NCI-H1436 (cell line): ENCODE data around the gene UNC80.

ENCODE experiments used
- DNase-seq: peaks from one replicate; lab custom pipeline; 2025; lab: John Stamatoyannopoulos, UW

UNC80 gene

GRCh38 chr2:209908511-209908910 lies 136.9 kb downstream of the UNC80 start:
- no peak for DNase-seq

GRCh38 chr2:209911486-209911885 lies 139.9 kb downstream of the UNC80 start:
- no peak for DNase-seq

- DNase-seq: no peak
These were observed 142.2 kb downstream of the UNC80 start for GRCh38 chr2:209913786-209914345.

- DNase-seq: no peak
These were observed 145.6 kb downstream of the UNC80 start for GRCh38 chr2:209917154-209917771.

- DNase-seq: no peak
These were observed 146.6 kb downstream of the UNC80 start for GRCh38 chr2:209918251-209918650.

- no peak for DNase-seq
These were observed 150.5 kb downstream of the UNC80 start for GRCh38 chr2:209922116-209922515.

GRCh38 chr2:209929369-209929768 lies 157.7 kb downstream of the UNC80 start:
- no peak for DNase-seq

GRCh38 chr2:209933499-209934483 lies 162.2 kb downstream of the UNC80 start:
- no peak for DNase-seq

- no peak for DNase-seq
These were observed 164.6 kb downstream of the UNC80 start for GRCh38 chr2:209936106-209936666.

GRCh38 chr2:209937893-209938292 lies 166.3 kb downstream of the UNC80 start:
- no peak for DNase-seq

GRCh38 chr2:209938906-209939305 lies 167.3 kb downstream of the UNC80 start:
- no peak for DNase-seq

- no peak for DNase-seq
These were observed 169.3 kb downstream of the UNC80 start for GRCh38 chr2:209940936-209941335.

- no peak for DNase-seq
These were observed 170.8 kb downstream of the UNC80 start for GRCh38 chr2:209942426-209942825.

- DNase-seq: no peak
These were observed 171.4 kb downstream of the UNC80 start for GRCh38 chr2:209942936-209943605.

GRCh38 chr2:209943776-209944175 lies 172.1 kb downstream of the UNC80 start:
- DNase-seq: no peak

- no peak for DNase-seq
These were observed 174.9 kb downstream of the UNC80 start for GRCh38 chr2:209946539-209946938.

- no peak for DNase-seq
These were observed 184.6 kb downstream of the UNC80 start for GRCh38 chr2:209956271-209956670.

GRCh38 chr2:209958016-209958415 lies 186.4 kb downstream of the UNC80 start:
- no peak for DNase-seq

GRCh38 chr2:209960045-209960444 lies 188.4 kb downstream of the UNC80 start:
- DNase-seq: no peak

- peak; percentile 47 for DNase-seq
These were observed 189.3 kb downstream of the UNC80 start for GRCh38 chr2:209960676-209961630.

- no peak for DNase-seq
These were observed 194.1 kb downstream of the UNC80 start for GRCh38 chr2:209965723-209966122.
